Measurements from ENCODE around the gene ANAPC10.
"Not testable (repeated sequence)": the region's sequence is repeated elsewhere in the genome, so short reads cannot be mapped to it uniquely, and the experiment has no call there.

The ANAPC10 gene

GRCh38 chr4:145069361-145069760 is 28.6 kb downstream of the ANAPC10 start:
- DNase-seq, result peak; percentile 73

GRCh38 chr4:145066063-145066501 is 31.9 kb downstream of the ANAPC10 start:
- no peak for DNase-seq

GRCh38 chr4:145061318-145061920 is 36.6 kb downstream of the ANAPC10 start:
- peak; percentile 53 for DNase-seq

GRCh38 chr4:145058256-145058655 is 39.7 kb downstream of the ANAPC10 start:
- DNase-seq, result no peak

- no peak for DNase-seq
These were observed 41.5 kb downstream of the ANAPC10 start for GRCh38 chr4:145056325-145057130.

- DNase-seq, result no peak
These were observed 42.3 kb downstream of the ANAPC10 start for GRCh38 chr4:145055533-145056257.

- DNase-seq, result no peak
These were observed 48.8 kb downstream of the ANAPC10 start for GRCh38 chr4:145049241-145049640.

GRCh38 chr4:145048817-145049216 is 49.2 kb downstream of the ANAPC10 start:
- DNase-seq, result peak; percentile 24

- DNase-seq, result peak; percentile 22
These were observed 50.8 kb downstream of the ANAPC10 start for GRCh38 chr4:145047151-145047550.

- no peak for DNase-seq
These were observed 52.8 kb downstream of the ANAPC10 start for GRCh38 chr4:145045180-145045579.

GRCh38 chr4:145044341-145044740 is 53.7 kb downstream of the ANAPC10 start:
- peak; percentile 59 for DNase-seq

GRCh38 chr4:145043306-145043705 is 54.7 kb downstream of the ANAPC10 start:
- DNase-seq, result peak; percentile 49

- no peak for DNase-seq
These were observed 55.3 kb downstream of the ANAPC10 start for GRCh38 chr4:145042601-145043285.

- no peak for DNase-seq
These were observed 56.6 kb downstream of the ANAPC10 start for GRCh38 chr4:145041378-145041777.

- DNase-seq, result no peak
These were observed 62.4 kb downstream of the ANAPC10 start for GRCh38 chr4:145035494-145036136.

GRCh38 chr4:145034727-145035211 is 63.2 kb downstream of the ANAPC10 start:
- peak; percentile 89 for DNase-seq

- no peak for DNase-seq
These were observed 78.7 kb downstream of the ANAPC10 start for GRCh38 chr4:145019346-145019745.

- DNase-seq, result no peak
These were observed 83.6 kb downstream of the ANAPC10 start for GRCh38 chr4:145014365-145014764.

- DNase-seq, result peak; percentile 68
These were observed 85.2 kb downstream of the ANAPC10 start for GRCh38 chr4:145012841-145013240.

- no peak for DNase-seq
These were observed 86.4 kb downstream of the ANAPC10 start for GRCh38 chr4:145011636-145012035.

GRCh38 chr4:145010315-145010714 is 87.7 kb downstream of the ANAPC10 start:
- not testable (repeated sequence) for DNase-seq

GRCh38 chr4:145003675-145004074 is 94.3 kb downstream of the ANAPC10 start:
- DNase-seq, result no peak

Data from fibroblast of skin of right biceps (primary cell).